Measurements from ENCODE around the gene CNEP1R1. TPM values are rescaled to one million over a fixed set of nuclear protein-coding genes. Genes with fewer than 3 reads are reported as not detected.

CNEP1R1 gene
- total and polyA plus RNA-seq, 9 of the 15 experiments (the other 6 are each of a cell fraction or from before 2014, with no cell fraction given): 7.6 to 20.1 (median 10.6) TPM

DNA sequence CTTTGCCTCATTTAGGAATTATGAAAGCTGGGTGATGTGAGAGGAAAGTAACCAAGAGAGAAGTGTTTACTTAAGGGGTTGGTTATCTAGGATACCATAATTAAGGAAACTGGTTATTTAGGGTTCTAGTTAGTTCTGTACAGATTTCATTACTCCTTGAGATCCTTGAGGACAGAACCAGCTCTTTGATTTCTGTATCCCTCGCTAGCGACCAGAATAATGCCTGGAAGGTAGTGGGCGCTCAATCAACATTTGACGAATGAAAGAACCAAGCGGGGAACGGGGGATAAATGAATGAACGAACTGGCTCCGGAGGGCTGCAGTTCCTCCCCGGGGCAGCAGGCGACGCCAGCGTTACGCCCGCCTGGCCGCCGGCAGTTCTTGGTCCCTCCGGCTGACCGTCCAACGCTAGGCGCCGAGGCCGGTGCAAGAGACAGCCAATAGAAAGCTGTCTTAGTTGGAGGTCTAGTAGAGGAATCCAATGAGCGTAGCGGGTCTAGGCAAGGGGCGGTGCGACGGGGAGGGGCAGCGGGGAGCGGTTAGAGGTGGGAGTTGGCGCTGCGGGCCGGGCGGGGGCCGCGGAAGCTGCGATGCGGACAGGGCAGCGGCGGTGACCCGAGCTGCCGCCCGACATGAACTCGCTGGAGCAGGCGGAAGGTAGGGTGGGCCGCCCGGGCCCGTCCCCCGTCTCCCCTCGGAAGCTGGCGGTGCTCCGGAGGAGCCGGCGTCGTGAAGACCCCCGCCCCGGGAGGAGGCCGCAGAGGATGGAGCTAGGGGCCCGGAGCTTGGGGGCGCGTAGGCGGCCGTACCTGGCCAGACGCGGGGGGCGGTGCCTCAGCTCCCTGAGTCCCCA lies at the start of gene CNEP1R1 (continued):
- peak; percentile 83; the same call in 1 of the 2 replicates for TF ChIP-seq PHF8 (IDR thresholded peaks at IDR 0.05; ENCODE audit: borderline replicate concordance, low read length)
- no peak for TF ChIP-seq ZNF77 (CRISPR knock-in tag; IDR thresholded peaks at IDR 0.05)
- no peak for TF ChIP-seq BMI1 (IDR thresholded peaks at IDR 0.05; ENCODE audit: low read length)
- no peak for TF ChIP-seq POLR3A (IDR thresholded peaks at IDR 0.05; ENCODE audit: borderline replicate concordance, extremely low read depth, insufficient read depth, insufficient read length)
- TF ChIP-seq MTA3 (IDR thresholded peaks at IDR 0.05; ENCODE audit: borderline replicate concordance): peak; percentile 98
- TF ChIP-seq, protein P1, sequence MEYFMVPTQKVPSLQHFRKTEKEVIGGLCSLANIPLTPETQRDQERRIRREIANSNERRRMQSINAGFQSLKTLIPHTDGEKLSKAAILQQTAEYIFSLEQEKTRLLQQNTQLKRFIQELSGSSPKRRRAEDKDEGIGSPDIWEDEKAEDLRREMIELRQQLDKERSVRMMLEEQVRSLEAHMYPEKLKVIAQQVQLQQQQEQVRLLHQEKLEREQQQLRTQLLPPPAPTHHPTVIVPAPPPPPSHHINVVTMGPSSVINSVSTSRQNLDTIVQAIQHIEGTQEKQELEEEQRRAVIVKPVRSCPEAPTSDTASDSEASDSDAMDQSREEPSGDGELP (CRISPR knock-in tag; IDR thresholded peaks at IDR 0.05; ENCODE audit: borderline replicate concordance): peak; percentile 85
- no peak for TF ChIP-seq ADNP (tag; IDR thresholded peaks at IDR 0.05)
- TF ChIP-seq HIVEP1 (CRISPR knock-in tag; IDR thresholded peaks at IDR 0.05): no peak
- no peak; a peak in 1 of 4 replicates for TF ChIP-seq NONO (IDR thresholded peaks at IDR 0.05; ENCODE audit: low read depth in 2 of 2, low read length in 1 of 2)
- TF ChIP-seq ZNF175 (CRISPR knock-in tag; IDR thresholded peaks at IDR 0.05; ENCODE audit: low read depth): 0 out of 2 replicates have a peak, but pooled peaks have one; percentile 34
- TF ChIP-seq, protein P2, sequence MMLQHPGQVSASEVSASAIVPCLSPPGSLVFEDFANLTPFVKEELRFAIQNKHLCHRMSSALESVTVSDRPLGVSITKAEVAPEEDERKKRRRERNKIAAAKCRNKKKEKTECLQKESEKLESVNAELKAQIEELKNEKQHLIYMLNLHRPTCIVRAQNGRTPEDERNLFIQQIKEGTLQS (IDR thresholded peaks at IDR 0.05): no peak
- TF ChIP-seq, protein P2 (CRISPR knock-in tag; conservative IDR thresholded peaks at IDR 0.05): no peak
- TF ChIP-seq SAP30 (IDR thresholded peaks at IDR 0.05; ENCODE audit: borderline replicate concordance, insufficient read depth, low read depth, low read length, poor library complexity, severe bottlenecking): no peak
- TF ChIP-seq RBFOX2 (IDR thresholded peaks at IDR 0.05; ENCODE audit: low read depth, low read length): peak; percentile 77
- no peak for TF ChIP-seq FOXK2 (conservative IDR thresholded peaks at IDR 0.05 in 1 of 2, IDR thresholded peaks at IDR 0.05 in 1 of 2; ENCODE audit: low read depth in 2 of 2)
- no peak for TF ChIP-seq ZNF584 (CRISPR knock-in tag; IDR thresholded peaks at IDR 0.05; ENCODE audit: low read depth)
- TF ChIP-seq ZSCAN32 (CRISPR knock-in tag; IDR thresholded peaks at IDR 0.05): no peak
- no peak for TF ChIP-seq HNRNPH1 (optimal IDR thresholded peaks at IDR 0.05; ENCODE audit: low read depth, low read length)
- no peak for TF ChIP-seq SIRT6 (IDR thresholded peaks at IDR 0.05; ENCODE audit: low read depth, low read length)
- no peak for TF ChIP-seq ZNF561 (CRISPR knock-in tag; conservative IDR thresholded peaks at IDR 0.05)
- peak; percentile 90 for TF ChIP-seq RBBP5 (IDR thresholded peaks at IDR 0.05; ENCODE audit: borderline replicate concordance, insufficient read depth, low read length, poor library complexity, severe bottlenecking)
- no peak for TF ChIP-seq PYGO2 (tag; IDR thresholded peaks at IDR 0.05)
- TF ChIP-seq, protein P3, sequence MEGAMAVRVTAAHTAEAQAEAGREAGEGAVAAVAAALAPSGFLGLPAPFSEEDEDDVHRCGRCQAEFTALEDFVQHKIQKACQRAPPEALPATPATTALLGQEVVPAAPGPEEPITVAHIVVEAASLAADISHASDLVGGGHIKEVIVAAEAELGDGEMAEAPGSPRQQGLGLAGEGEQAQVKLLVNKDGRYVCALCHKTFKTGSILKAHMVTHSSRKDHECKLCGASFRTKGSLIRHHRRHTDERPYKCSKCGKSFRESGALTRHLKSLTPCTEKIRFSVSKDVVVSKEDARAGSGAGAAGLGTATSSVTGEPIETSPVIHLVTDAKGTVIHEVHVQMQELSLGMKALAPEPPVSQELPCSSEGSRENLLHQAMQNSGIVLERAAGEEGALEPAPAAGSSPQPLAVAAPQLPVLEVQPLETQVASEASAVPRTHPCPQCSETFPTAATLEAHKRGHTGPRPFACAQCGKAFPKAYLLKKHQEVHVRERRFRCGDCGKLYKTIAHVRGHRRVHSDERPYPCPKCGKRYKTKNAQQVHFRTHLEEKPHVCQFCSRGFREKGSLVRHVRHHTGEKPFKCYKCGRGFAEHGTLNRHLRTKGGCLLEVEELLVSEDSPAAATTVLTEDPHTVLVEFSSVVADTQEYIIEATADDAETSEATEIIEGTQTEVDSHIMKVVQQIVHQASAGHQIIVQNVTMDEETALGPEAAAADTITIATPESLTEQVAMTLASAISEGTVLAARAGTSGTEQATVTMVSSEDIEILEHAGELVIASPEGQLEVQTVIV (CRISPR knock-in tag; IDR thresholded peaks at IDR 0.05; ENCODE audit: borderline replicate concordance): no peak
